ENCODE data around the gene ENOX1.

- TF ChIP-seq OSR1 (CRISPR knock-in tag; IDR thresholded peaks at IDR 0.05) (no peak), ZNF8 (CRISPR knock-in tag; IDR thresholded peaks at IDR 0.05) (no peak), TOX (CRISPR knock-in tag; IDR thresholded peaks at IDR 0.05; ENCODE audit: borderline replicate concordance) (no peak), CSDC2 (CRISPR knock-in tag; IDR thresholded peaks at IDR 0.05) (no peak), BACH2 (CRISPR knock-in tag; IDR thresholded peaks at IDR 0.05; ENCODE audit: borderline replicate concordance) (no peak), ARNTL (CRISPR knock-in tag; IDR thresholded peaks at IDR 0.05; ENCODE audit: borderline replicate concordance, low read depth) (no peak), ISL1 (CRISPR knock-in tag; IDR thresholded peaks at IDR 0.05) (no peak), POU6F1 (CRISPR knock-in tag; IDR thresholded peaks at IDR 0.05; ENCODE audit: borderline replicate concordance, low read depth) (no peak), PATZ1 (CRISPR knock-in tag; IDR thresholded peaks at IDR 0.05; ENCODE audit: borderline replicate concordance) (no peak)
These were observed 519.7 kb downstream of the ENOX1 start for GRCh38 chr13:43266936-43267615.
